ENCODE data around the gene CIROP. TPM values are rescaled to one million over a fixed set of nuclear protein-coding genes. Genes with fewer than 3 reads are reported as not detected.

Gene CIROP
- total and polyA plus RNA-seq, 3 donors from 2014 or later, result not detected

GRCh38 chr14:23132970-23133369, 28.2 kb upstream of the CIROP start:
- no peak overlapping the region for H3K27ac ChIP-seq
- no peak overlapping the region for H3K4me3 ChIP-seq
- H3K9me3 ChIP-seq, result no peaks in the 10 kb centered on the region
- DNase-seq, result no peak
- TF ChIP-seq CTCF (IDR thresholded peaks at IDR 0.05), result no peak
- TF ChIP-seq POLR2A (IDR thresholded peaks at IDR 0.05), result no peak
- H3K36me3 ChIP-seq (ENCODE audit: low read depth, missing control alignments), result no peaks in the 10 kb centered on the region
- WGBS, 2 donors, result 90 to 97% methylated on average over 8 of the region's 8 CpGs
- intact Hi-C loops (cut with DNase I; ENCODE audit: low total_unique reads), result no loop called here
- no peaks in the 10 kb centered on the region for H3K4me1 ChIP-seq
- H3K27me3 ChIP-seq, result no peaks in the 10 kb centered on the region

- intact Hi-C loops (cut with DNase I; ENCODE audit: low total_unique reads), result no loop called here
- H3K9me3 ChIP-seq, result no peaks in the 10 kb centered on the region
- no peaks in the 10 kb centered on the region for H3K27me3 ChIP-seq
- WGBS, 2 donors, result 89 to 96% methylated on average over 4 to 5 of the region's 5 CpGs
- no peak overlapping the region for H3K4me3 ChIP-seq
- DNase-seq, result no peak
- no peaks in the 10 kb centered on the region for H3K36me3 ChIP-seq (ENCODE audit: low read depth, missing control alignments)
- TF ChIP-seq CTCF (IDR thresholded peaks at IDR 0.05) (no peak), POLR2A (IDR thresholded peaks at IDR 0.05) (no peak)
- H3K27ac ChIP-seq, result no peak overlapping the region
- H3K4me1 ChIP-seq, result peaks cover under 1% of the 10 kb centered on the region
Measured at GRCh38 chr14:23131482-23131881, 26.7 kb upstream of the CIROP start.

- no peak overlapping the region for H3K27ac ChIP-seq
- H3K36me3 ChIP-seq (ENCODE audit: low read depth, missing control alignments), result no peaks in the 10 kb centered on the region
- no peak overlapping the region for H3K4me3 ChIP-seq
- peaks cover 7% of the 10 kb centered on the region for H3K4me1 ChIP-seq
- 69 to 74% methylated on average over 3 of the region's 3 CpGs for WGBS, 2 donors
- TF ChIP-seq CTCF (IDR thresholded peaks at IDR 0.05), result no peak
- TF ChIP-seq POLR2A (IDR thresholded peaks at IDR 0.05), result no peak
- no peaks in the 10 kb centered on the region for H3K9me3 ChIP-seq
- intact Hi-C loops (cut with DNase I; ENCODE audit: low total_unique reads), result no loop called here
- no peaks in the 10 kb centered on the region for H3K27me3 ChIP-seq
- DNase-seq, result no peak
Measured at GRCh38 chr14:23130871-23131270, 26.1 kb upstream of the CIROP start.

GRCh38 chr14:23129759-23130316, 25.0 kb upstream of the CIROP start:
- H3K9me3 ChIP-seq, result no peaks in the 10 kb centered on the region
- intact Hi-C loops (cut with DNase I; ENCODE audit: low total_unique reads), result no loop called here
- no peaks in the 10 kb centered on the region for H3K36me3 ChIP-seq (ENCODE audit: low read depth, missing control alignments)
- TF ChIP-seq CTCF (IDR thresholded peaks at IDR 0.05) (no peak), POLR2A (IDR thresholded peaks at IDR 0.05) (no peak)
- no peak overlapping the region for H3K27ac ChIP-seq
- peaks cover 9% of the 10 kb centered on the region for H3K4me1 ChIP-seq
- no peaks in the 10 kb centered on the region for H3K27me3 ChIP-seq
- no peak overlapping the region for H3K4me3 ChIP-seq
- DNase-seq, result no peak
- 88 to 91% methylated on average over 7 of the region's 7 CpGs for WGBS, 2 donors

Measured in testis (tissue), 3 donors.